ENCODE measurements around the gene UBE2H. TPM values are rescaled to one million over a fixed set of nuclear protein-coding genes. Genes with fewer than 3 reads are reported as not detected.

The UBE2H gene
- total and polyA plus RNA-seq, 2 of the 4 experiments (the other 2 are of a cell fraction): 34.6 to 49.4 TPM

GRCh38 chr7:129828078-129828762 lies 124.5 kb downstream of the UBE2H start (continued):
- TF ChIP-seq SMC3 (IDR thresholded peaks at IDR 0.05; ENCODE audit: low read depth, low read length) (no peak), MAFK (IDR thresholded peaks at IDR 0.05; ENCODE audit: low read depth, low read length) (no peak)

GRCh38 chr7:129827467-129827990 lies 125.2 kb downstream of the UBE2H start:
- in situ Hi-C loops (cut with MboI; ENCODE audit: low sequenced_read_pairs) (loop anchor here (5.0 kb wide), 1 partner anchor 185 kb away; no protein-coding TSS in a partner anchor), dilution Hi-C loops (cut with HindIII; ENCODE audit: low sequenced_read_pairs, unreplicated experiment) (no loop called here), intact Hi-C loops (cut with micrococcal nuclease) (loop anchor here (10.0 kb wide), 1 partner anchor 343 kb away; no protein-coding TSS in a partner anchor)
- Histone ChIP-seq H3K4ac (ENCODE audit: low read depth, low read length) (0 out of 2 replicates have a peak overlapping the region, but pooled peaks have one; percentile 35), H2BK120ac (ENCODE audit: low read depth, low read length) (no peak overlapping the region), H3K14ac (replicated peaks; ENCODE audit: low read depth, low read length) (no peak overlapping the region), H2AFZ (replicated peaks; ENCODE audit: low read length, poor library complexity) (peak overlapping the region; percentile 18), H3K56ac (ENCODE audit: extremely low read depth, insufficient read depth, low read length) (no peak overlapping the region), H4K91ac (ENCODE audit: insufficient read depth, low read depth, low read length) (no peak overlapping the region), H3K27me3 (ENCODE audit: control insufficient read depth, insufficient read depth, low read length) (no peaks in the 10 kb centered on the region), H3K4me1 (ENCODE audit: control insufficient read depth, insufficient read depth, low read length) (peaks cover 21% of the 10 kb centered on the region), H2BK20ac (ENCODE audit: low read depth, low read length) (no peak overlapping the region), H3K27ac (ENCODE audit: insufficient read depth, low read length) (no peak overlapping the region), H4K5ac (ENCODE audit: low read depth, low read length) (no peak overlapping the region), H3K79me1 (ENCODE audit: low read depth in 1 of 2, low read length in 2 of 2) (peaks cover 6 to 30% of the 10 kb centered on the region in 2 experiments), H3K4me3 (ENCODE audit: insufficient read depth, low read depth, low read length) (no peak overlapping the region), H3K18ac (ENCODE audit: low read depth, low read length) (no peak overlapping the region), H3K4me2 (ENCODE audit: low read depth, low read length) (no peak overlapping the region), H3K23ac (ENCODE audit: low read depth, low read length) (no peak overlapping the region), H2AK5ac (ENCODE audit: low read depth, low read length) (peak overlapping the region; percentile 45; the same call in 1 of the 2 replicates), H2BK5ac (ENCODE audit: low read depth, low read length, poor library complexity, severe bottlenecking) (no peak overlapping the region), H2AK9ac (replicated peaks; ENCODE audit: low read depth, low read length, poor library complexity) (no peak overlapping the region), H4K20me1 (ENCODE audit: insufficient read depth, low read length) (no peaks in the 10 kb centered on the region), H2BK15ac (ENCODE audit: low read depth, low read length) (no peak overlapping the region), H3K9ac (ENCODE audit: low read depth, low read length) (no peak overlapping the region), H4K8ac (ENCODE audit: low read depth in 2 of 2, low read length in 2 of 2) (0 out of 4 replicates have a peak overlapping the region, but pooled peaks of 1 of the 2 experiments have one; percentile 2), H3K36me3 (ENCODE audit: control insufficient read depth, insufficient read depth, low read length) (peaks cover 14% of the 10 kb centered on the region; the same call in 1 of the 2 replicates), H3K9me1 (ENCODE audit: insufficient read depth, low read length) (peaks cover 23% of the 10 kb centered on the region), H3K9me3 (ENCODE audit: control insufficient read depth, insufficient read depth, low read length) (no peaks in the 10 kb centered on the region)
- ChIA-PET CTCF (interaction anchor here (0.6 kb wide), 1 partner anchor 130 kb away, joined by 3 read pairs; no protein-coding TSS in a partner anchor), POLR2A (ENCODE audit: unreplicated experiment) (no interaction called here)
- no TSS peak for BruUV-seq (replicated peaks)
- no peak for DNase-seq
- WGBS, 2 experiments (ENCODE audit: extremely low coverage in 2 of 2, insufficient read length in 1 of 2): 82% methylated on average over 7 of the region's 9 CpGs; no CpG with 5 or more reads in 1 of the 2 experiments
- no peak for ATAC-seq (ENCODE audit: low read depth)
- TF ChIP-seq BHLHE40 (IDR thresholded peaks at IDR 0.05; ENCODE audit: low read depth, low read length) (no peak), RAD21 (IDR thresholded peaks at IDR 0.05; ENCODE audit: low read length) (no peak), MAFK (IDR thresholded peaks at IDR 0.05; ENCODE audit: low read depth, low read length) (no peak), RFX5 (IDR thresholded peaks at IDR 0.05; ENCODE audit: low read depth, low read length) (no peak), POLR2A (IDR thresholded peaks at IDR 0.05; ENCODE audit: low read depth, low read length) (no peak), CHD1 (IDR thresholded peaks at IDR 0.05; ENCODE audit: low read depth, low read length) (no peak), MAZ (IDR thresholded peaks at IDR 0.05; ENCODE audit: borderline replicate concordance, low read depth, low read length) (no peak), CEBPB (IDR thresholded peaks at IDR 0.05; ENCODE audit: low read depth, low read length) (no peak), RCOR1 (IDR thresholded peaks at IDR 0.05; ENCODE audit: insufficient replicate concordance, low read length) (no peak), NFE2L2 (IDR thresholded peaks at IDR 0.05; ENCODE audit: low read depth, low read length) (no peak), FOS (IDR thresholded peaks at IDR 0.05; ENCODE audit: low read depth, low read length) (no peak), CTCF (conservative IDR thresholded peaks at IDR 0.05; ENCODE audit: low read depth, low read length) (no peak), MXI1 (IDR thresholded peaks at IDR 0.05; ENCODE audit: borderline replicate concordance, low read depth, low read length) (no peak)

Measured in IMR-90 (cell line).